K562 (cell line): ENCODE measurements around the gene SH2D4B. TPM values are rescaled to one million over a fixed set of nuclear protein-coding genes. Genes with fewer than 3 reads are reported as not detected.

Source experiments
- ATAC-seq: fragments of 200-7000 bp; cut with Tn5 transposase; 3 replicates; pipeline ENCODE4 v1.9.1; 2020; ENCODE audit warnings: moderate library complexity
- BruUV-seq: library from RNA; stranded (reverse); fragments of 400-500 nt; replicated peaks from 2 replicates; lab custom pipeline; 2021; lab: Mats Ljungman, UMichigan
- CTCF ChIA-PET: fragments of 300-600 bp; formaldehyde crosslinking; extraction: SDS; loops from one replicate; lab custom pipeline; 2021; ENCODE audit warnings: low intra/inter-chr PET ratio; lab: Yijun Ruan, JAX
- POLR2A ChIA-PET: fragments of 300-600, 350-650 bp; sonication (Branson Sonifier 250); formaldehyde crosslinking; extraction: SDS; loops from one replicate; lab custom pipeline; 2021; ENCODE audit warnings: antibody characterized with exemption, inconsistent platforms; lab: Yijun Ruan, JAX
- DNase-seq, 4 experiments: peaks; one replicate each; pipeline versions ENCODE4 v3.0.0 to v3.0.0-alpha.2; 2011 to 2018; ENCODE audit warnings: low spot score in 3 of 4, mixed read lengths in 3 of 4; ENCODE audit errors: extremely low read depth in 1 of 4
- FAIRE-seq: peaks from 2 replicates; lab custom pipeline; 2011; peaks lifted over from hg19 to GRCh38; lab: Jason Lieb, UNC
- H2AFZ ChIP-seq: 2 replicates; pipeline ENCODE4 v1.6.0; 2011; ENCODE audit warnings: low read depth, low read length, control low read depth, inconsistent platforms
- H3K27ac ChIP-seq: fragments of 200-600 bp; 3 replicates; pipeline ENCODE4 v1.8.0; 2011; ENCODE audit warnings: low read depth, mild to moderate bottlenecking, control low read depth, inconsistent platforms, low read length, moderate library complexity, mixed read lengths; ENCODE audit errors: extremely low read depth
- H3K27me3 ChIP-seq, 2 experiments: fragments of 300-600 bp in 1 of 2; 2 replicates in 1 of 2; 3 replicates in 1 of 2; pipeline versions ENCODE4 v1.6.0 to v1.8.0; 2011; ENCODE audit warnings: inconsistent platforms in 2 of 2, low read length in 2 of 2, mild to moderate bottlenecking in 1 of 2, mixed read lengths in 1 of 2, moderate library complexity in 1 of 2; ENCODE audit not compliant: control insufficient read depth in 2 of 2, insufficient read depth in 2 of 2
- H3K36me3 ChIP-seq: fragments of 300-600 bp; 3 replicates; pipeline ENCODE4 v1.8.0; 2011; ENCODE audit warnings: mild to moderate bottlenecking, low read length, inconsistent platforms; ENCODE audit not compliant: control insufficient read depth, insufficient read depth
- H3K4me1 ChIP-seq, 2 experiments: fragments of 200-600 bp in 1 of 2; replicated peaks in 1 of 2; 2 replicates in 1 of 2; 3 replicates in 1 of 2; pipeline versions ENCODE4 v1.5.1 to v1.8.0; 2011; ENCODE audit warnings: inconsistent platforms in 2 of 2, low read length in 2 of 2, mild to moderate bottlenecking in 1 of 2, mixed read lengths in 1 of 2, moderate library complexity in 1 of 2; ENCODE audit not compliant: control insufficient read depth in 2 of 2, insufficient read depth in 2 of 2
- H3K4me2 ChIP-seq: 2 replicates; pipeline ENCODE4 v1.6.1; 2011; ENCODE audit warnings: low read length, control low read depth, inconsistent platforms, mixed read lengths; ENCODE audit not compliant: insufficient read depth
- H3K4me3 ChIP-seq: fragments of 200-600 bp; sonication (generic), shearing (Covaris generic); 2 replicates; pipeline ENCODE4 v1.5.1; 2016; ENCODE audit warnings: control low read depth, inconsistent platforms
- H3K79me2 ChIP-seq: fragments of 200-600 bp; 3 replicates; pipeline ENCODE4 v1.8.0; 2011; ENCODE audit warnings: low read length, inconsistent platforms; ENCODE audit not compliant: control insufficient read depth, insufficient read depth
- H3K9ac ChIP-seq, 2 experiments: 2 replicates each; pipeline versions ENCODE4 v1.6.0 to v1.6.1; 2011; ENCODE audit warnings: low read depth in 2 of 2, low read length in 2 of 2, control low read depth in 1 of 2, inconsistent platforms in 1 of 2, mild to moderate bottlenecking in 1 of 2, mixed read lengths in 1 of 2; ENCODE audit not compliant: insufficient read depth in 1 of 2
- H3K9me1 ChIP-seq: one replicate; pipeline ENCODE4 v1.6.0; 2011; ENCODE audit warnings: inconsistent platforms, mild to moderate bottlenecking, low read length, moderate library complexity; ENCODE audit not compliant: control insufficient read depth, insufficient read depth
- H3K9me3 ChIP-seq: replicated peaks from 2 replicates; pipeline ENCODE4 v1.5.1; 2011; ENCODE audit warnings: low read depth, low read length, inconsistent platforms; ENCODE audit not compliant: control insufficient read depth, insufficient read depth
- H4K20me1 ChIP-seq: replicated peaks from 2 replicates; pipeline ENCODE4 v1.6.1; 2011; ENCODE audit warnings: low read length, inconsistent platforms, mixed read lengths; ENCODE audit not compliant: control insufficient read depth, insufficient read depth
- ATF3 ChIP-seq, 2 experiments: fragments of 450-650 bp in 1 of 2; sonication (generic) in 1 of 2; formaldehyde crosslinking in 1 of 2; IDR thresholded peaks in 1 of 2; conservative IDR thresholded peaks in 1 of 2; 2 replicates each; pipeline versions ENCODE4 v1.6.1 to v1.8.1; 2016 to 2023; ENCODE audit warnings: mild to moderate bottlenecking in 2 of 2, moderate library complexity in 2 of 2, inconsistent platforms in 1 of 2, missing genetic modification reagents in 1 of 2
- CTCF ChIP-seq, 3 experiments: IDR thresholded peaks in 2 of 3; conservative IDR thresholded peaks in 1 of 3; 2 replicates each; pipeline ENCODE4 v1.5.1; 2011 to 2012; ENCODE audit warnings: low read length in 3 of 3, mild to moderate bottlenecking in 3 of 3, control low read depth in 2 of 3, improper control_type of control experiment in 1 of 3, inconsistent platforms in 1 of 3, low read depth in 1 of 3, mixed read lengths in 1 of 3, moderate library complexity in 1 of 3; ENCODE audit not compliant: insufficient read depth in 2 of 3
- GTF2F1 ChIP-seq: IDR thresholded peaks from 2 replicates; pipeline ENCODE4 v1.6.1; 2011; ENCODE audit warnings: low read depth, low read length, improper control_type of control experiment
- RAD51 ChIP-seq: fragments of 450-650 bp; IDR thresholded peaks from 2 replicates; pipeline ENCODE4 v1.7.1; 2016; ENCODE audit warnings: low read depth, mild to moderate bottlenecking, borderline replicate concordance
- TAF1 ChIP-seq: IDR thresholded peaks from 2 replicates; pipeline ENCODE4 v1.6.1; 2011; ENCODE audit warnings: mild to moderate bottlenecking, low read length, moderate library complexity; ENCODE audit not compliant: insufficient read depth, control insufficient read depth, severe bottlenecking; ENCODE audit errors: extremely low read depth
- THRAP3 ChIP-seq: fragments of 450-650 bp; IDR thresholded peaks from 2 replicates; pipeline ENCODE4 v1.6.1; 2016; ENCODE audit warnings: mild to moderate bottlenecking, inconsistent platforms, borderline replicate concordance
- WGBS: fragments of 100-300 bp; shearing (Covaris generic); methylation state at CpG from one replicate; pipeline ENCODE4 v1.1.6; 2016; ENCODE audit warnings: low coverage, mixed read lengths; ENCODE audit not compliant: insufficient coverage; ENCODE audit errors: missing lambda C conversion rate; 5-methylcytosine and 5-hydroxymethylcytosine counted together
- in situ Hi-C: fragments of 300-500 bp; cut with MboI; formaldehyde crosslinking; loops from 4 replicates; pipeline ENCODE4 v1.15.0; 2018; ENCODE audit warnings: inconsistent platforms, mixed read lengths
- intact Hi-C: fragments of 100-400 bp; cut with micrococcal nuclease; formaldehyde crosslinking; loops from 2 replicates; pipeline ENCODE4 v1.14.2; 2022
- polyA plus RNA-seq, 8 experiments: library from polyadenylated mRNA; depleted of rRNA in 4 of 8; stranded (reverse) in 5 of 8; unstranded in 3 of 8; fragments of >200 nt; fragmentation: Nextera tagmentation in 2 of 8; fragmentation: Illumina TruSeq in 1 of 8; extraction: Ambion mirVana in 2 of 8; extraction: Trizol in 1 of 8; gene quantifications; 2 replicates each; pipeline versions ENCODE4 v1.2.1 to v1.2.3, GENCODE V29; 2011 to 2014; ENCODE audit warnings: inconsistent platforms in 1 of 8, missing spikeins in 1 of 8
- total RNA-seq, 7 experiments: library from RNA; depleted of rRNA in 6 of 7; stranded (reverse); fragments of >200 nt in 6 of 7; fragmentation: Illumina TruSeq in 2 of 7; extraction: Trizol in 2 of 7; gene quantifications; 2 replicates each; pipeline versions ENCODE4 v1.2.1 to v1.2.3, GENCODE V29; 2011 to 2021; ENCODE audit warnings: low replicate concordance in 1 of 7

SH2D4B gene
- total and polyA plus RNA-seq, 9 of the 15 experiments (the other 6 are each of a cell fraction or from before 2014, with no cell fraction given), result 0.03 to 0.14 (median 0.04) TPM; not detected in 4

- ATAC-seq, result peak; percentile 52
- WGBS, result 0% methylated on average over 2 of the region's 2 CpGs
- no peak for FAIRE-seq
- H3K4me1 ChIP-seq, result no peaks in the 10 kb centered on the region
- BruUV-seq, result no TSS peak
- no peak overlapping the region for H3K27ac ChIP-seq
- no peaks in the 10 kb centered on the region for H4K20me1 ChIP-seq
- CTCF ChIA-PET, result no interaction called here
- no peak for TF ChIP-seq ATF3 (IDR thresholded peaks at IDR 0.05)
- TF ChIP-seq ATF3 (CRISPR knock-in tag; conservative IDR thresholded peaks at IDR 0.05), result no peak
- TF ChIP-seq THRAP3, result no peak
- TF ChIP-seq RAD51, result no peak
- TF ChIP-seq CTCF (IDR thresholded peaks at IDR 0.05 in 2 of 3, conservative IDR thresholded peaks at IDR 0.05 in 1 of 3; ENCODE audit: insufficient read depth in 2 of 3, low read depth in 1 of 3, low read length in 3 of 3), result peak in 1 of 3 experiments; percentile 16; a peak in 1 of 6 replicates
- TF ChIP-seq TAF1, result no peak
- TF ChIP-seq GTF2F1, result no peak
- TF ChIP-seq, all 486 proteins: peak for 1
- Histone ChIP-seq H3K4me3 (no peak overlapping the region), H3K9me3 (no peaks in the 10 kb centered on the region), H3K36me3 (no peaks in the 10 kb centered on the region), H3K27me3 (peaks cover 17% of the 10 kb centered on the region in 2 experiments; a peak in 4 of 5 replicates), H2AFZ (no peak overlapping the region), H3K79me2 (no peaks in the 10 kb centered on the region), H3K9ac (no peak overlapping the region), H3K4me2 (no peak overlapping the region), H3K9me1 (no peaks in the 10 kb centered on the region)
- POLR2A ChIA-PET, result no interaction called here
- intact Hi-C loops (no loop called here), in situ Hi-C loops (no loop called here)
- no peak for DNase-seq
Observed at GRCh38 chr10:80530251-80530650, 7.5 kb upstream of the SH2D4B start.
